Kidney (tissue), 14 donors: ENCODE measurements around the gene PAX5. TPM values are rescaled to one million over a fixed set of nuclear protein-coding genes. Genes with fewer than 3 reads are reported as not detected.
A peak's percentile ranks its signal among the peaks of the same experiment; 100 is the strongest.

Experiments
- DNase-seq, 5 donors: peaks; one replicate each; pipeline ENCODE4 v3.0.0-alpha.2; 2013 to 2020
- FAIRE-seq: peaks from 2 replicates; lab custom pipeline; 2012; peaks lifted over from hg19 to GRCh38; lab: Jason Lieb, UNC
- H3K27ac ChIP-seq, 2 donors: one replicate each; pipeline ENCODE4 v1.7.0; 2013; ENCODE audit warnings: low read depth in 2 of 2, low read length in 2 of 2, inconsistent platforms in 1 of 2
- H3K27me3 ChIP-seq: one replicate; pipeline ENCODE4 v1.7.1; 2013; ENCODE audit warnings: low read length, inconsistent platforms; ENCODE audit not compliant: control insufficient read depth, insufficient read depth
- H3K36me3 ChIP-seq, 3 donors: one replicate each; pipeline versions ENCODE4 v1.7.0 to v1.7.1; 2013; ENCODE audit warnings: low read length in 3 of 3, control low read depth in 1 of 3, inconsistent platforms in 1 of 3; ENCODE audit not compliant: insufficient read depth in 3 of 3, control insufficient read depth in 2 of 3
- H3K4me1 ChIP-seq, 3 donors: one replicate each; pipeline versions ENCODE4 v1.7.0 to v1.7.1; 2013; ENCODE audit warnings: low read length in 3 of 3, inconsistent platforms in 1 of 3, low read depth in 1 of 3; ENCODE audit not compliant: control insufficient read depth in 2 of 3, insufficient read depth in 2 of 3
- H3K4me3 ChIP-seq, 3 donors: one replicate each; pipeline versions ENCODE4 v1.7.0 to v1.8.1; 2013; ENCODE audit warnings: low read length in 3 of 3, control low read depth in 1 of 3, inconsistent platforms in 1 of 3
- H3K9ac ChIP-seq, 3 donors: one replicate each; pipeline versions ENCODE4 v1.7.0 to v1.7.1; 2013; ENCODE audit warnings: low read length in 3 of 3, control low read depth in 1 of 3, inconsistent platforms in 1 of 3
- H3K9me3 ChIP-seq, 3 donors: one replicate each; pipeline versions ENCODE4 v1.7.0 to v1.7.1; 2013; ENCODE audit warnings: low read length in 3 of 3, control low read depth in 1 of 3, inconsistent platforms in 1 of 3; ENCODE audit not compliant: control insufficient read depth in 2 of 3, insufficient read depth in 1 of 3
- CTCF ChIP-seq: IDR thresholded peaks from 3 replicates; pipeline ENCODE4 v1.5.1; 2012; ENCODE audit warnings: mild to moderate bottlenecking, moderate library complexity, borderline replicate concordance; ENCODE audit not compliant: insufficient read depth; ENCODE audit errors: extremely low read depth
- intact Hi-C: fragments of 100-400 bp; cut with DNase I; formaldehyde crosslinking; loops from one replicate; pipeline ENCODE4 v1.11.1; 2022
- polyA plus RNA-seq: library from polyadenylated mRNA; stranded (reverse); fragments of 350-450 nt; fragmentation: Illumina TruSeq; extraction: RNeasy Lipid Tissue Mini Kit (QIAGEN cat#74804); gene quantifications from one replicate; pipeline ENCODE4 v1.2.3, GENCODE V29; 2014; ENCODE audit warnings: low read depth, low replicate concordance; ENCODE audit not compliant: insufficient read depth
- total RNA-seq: library from RNA; stranded (reverse); fragmentation: NEBNext Ultra II Directional; extraction: Animal tissue kit (Norgen Biotek cat#: 25700); gene quantifications from one replicate; pipeline ENCODE4 v1.2.1, GENCODE V29; 2021
- donor health status: control.
- donor health status: control.
- donor health status: control.
- donor health status: control.
- donor health status: control.
- donor health status: DM: yes; HTN: yes; CAD: no.
- donor health status: Normal renal cell carcinoma (clear cell type).

Gene PAX5
- total and polyA plus RNA-seq, 2 donors from 2014 or later: 2.7 TPM; not detected in 1

GRCh38 chr9:36794461-36794860 is 239.6 kb downstream of the PAX5 start:
- H3K36me3 ChIP-seq: no peaks in the 10 kb centered on the region
- H3K4me1 ChIP-seq: no peaks in the 10 kb centered on the region
- DNase-seq: peak in 1 of 5 donors; percentile 33
- peaks cover 0 to 7% (median 2%) of the 10 kb centered on the region in 3 donors for H3K9me3 ChIP-seq
- no peak overlapping the region for H3K4me3 ChIP-seq
- no peak overlapping the region for H3K27ac ChIP-seq
- intact Hi-C loops: no loop called here
- no peak for FAIRE-seq
- no peak overlapping the region for H3K9ac ChIP-seq
- H3K27me3 ChIP-seq: no peaks in the 10 kb centered on the region
- no peak for TF ChIP-seq CTCF

GRCh38 chr9:36793277-36793676 is 240.8 kb downstream of the PAX5 start:
- Histone ChIP-seq H3K27ac (no peak overlapping the region), H3K4me3 (no peak overlapping the region), H3K9ac (no peak overlapping the region), H3K4me1 (no peaks in the 10 kb centered on the region), H3K36me3 (no peaks in the 10 kb centered on the region), H3K9me3 (peaks cover 0 to 7% (median 2%) of the 10 kb centered on the region in 3 donors), H3K27me3 (no peaks in the 10 kb centered on the region)
- TF ChIP-seq CTCF: no peak
- intact Hi-C loops: no loop called here
- DNase-seq (peak in 1 of 5 donors; percentile 24), FAIRE-seq (no peak)

- no peak overlapping the region for H3K9ac ChIP-seq
- no peak overlapping the region for H3K4me3 ChIP-seq
- H3K9me3 ChIP-seq: peaks cover 0 to 7% (median 2%) of the 10 kb centered on the region in 3 donors
- TF ChIP-seq CTCF: no peak
- H3K27me3 ChIP-seq: no peaks in the 10 kb centered on the region
- H3K27ac ChIP-seq: no peak overlapping the region
- no peak for FAIRE-seq
- H3K4me1 ChIP-seq: no peaks in the 10 kb centered on the region
- DNase-seq: peak in 4 of 5 donors; percentile 63 to 73 (median 66)
- intact Hi-C loops: no loop called here
- no peaks in the 10 kb centered on the region for H3K36me3 ChIP-seq
Measured at GRCh38 chr9:36791222-36791950, 242.7 kb downstream of the PAX5 start.
